ENCODE results near the gene PDGFA.

DNA sequence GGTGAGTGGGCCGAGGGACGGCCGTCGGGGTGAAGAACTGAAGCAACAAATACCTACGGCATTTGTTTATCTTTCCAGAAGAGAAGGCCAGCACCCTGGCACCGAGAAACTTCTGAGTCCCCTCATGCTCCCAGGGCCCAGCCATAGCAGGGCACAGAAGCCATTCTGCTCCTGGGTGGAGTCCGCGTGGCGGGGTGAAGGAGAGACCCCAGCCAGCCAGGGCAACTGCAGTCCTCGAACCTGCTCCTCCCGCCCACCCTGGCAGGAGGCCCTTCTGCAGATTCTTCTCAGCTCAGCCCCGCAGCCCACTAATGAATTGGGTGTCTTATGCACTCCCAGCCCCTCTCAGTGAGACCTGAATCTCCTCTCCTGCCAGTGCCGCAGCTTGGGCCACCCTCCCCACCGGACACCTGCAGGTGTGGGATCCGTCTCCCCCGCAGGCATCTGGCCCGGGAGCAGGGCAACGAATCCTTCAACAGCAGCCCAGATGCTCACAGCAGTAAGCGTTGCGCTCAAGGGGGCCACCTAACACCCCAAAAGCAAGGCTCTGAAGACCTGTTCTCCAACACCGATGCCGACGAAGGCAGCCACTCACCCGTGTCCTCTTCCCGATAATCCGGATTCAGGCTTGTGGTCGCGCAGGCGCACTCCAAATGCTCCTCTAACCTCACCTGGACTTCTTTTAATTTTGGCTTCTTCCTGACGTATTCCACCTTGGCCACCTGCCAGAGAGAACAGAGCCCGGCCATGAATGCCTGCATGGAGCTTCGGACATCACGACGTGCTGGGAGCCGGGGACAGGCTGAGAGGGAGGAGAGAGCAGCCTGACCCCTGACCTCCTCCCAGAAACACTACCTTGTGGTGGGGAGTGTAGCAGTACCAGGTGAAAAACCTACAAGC, 18.9 kb downstream of the PDGFA start:
- TF ChIP-seq, protein P1, sequence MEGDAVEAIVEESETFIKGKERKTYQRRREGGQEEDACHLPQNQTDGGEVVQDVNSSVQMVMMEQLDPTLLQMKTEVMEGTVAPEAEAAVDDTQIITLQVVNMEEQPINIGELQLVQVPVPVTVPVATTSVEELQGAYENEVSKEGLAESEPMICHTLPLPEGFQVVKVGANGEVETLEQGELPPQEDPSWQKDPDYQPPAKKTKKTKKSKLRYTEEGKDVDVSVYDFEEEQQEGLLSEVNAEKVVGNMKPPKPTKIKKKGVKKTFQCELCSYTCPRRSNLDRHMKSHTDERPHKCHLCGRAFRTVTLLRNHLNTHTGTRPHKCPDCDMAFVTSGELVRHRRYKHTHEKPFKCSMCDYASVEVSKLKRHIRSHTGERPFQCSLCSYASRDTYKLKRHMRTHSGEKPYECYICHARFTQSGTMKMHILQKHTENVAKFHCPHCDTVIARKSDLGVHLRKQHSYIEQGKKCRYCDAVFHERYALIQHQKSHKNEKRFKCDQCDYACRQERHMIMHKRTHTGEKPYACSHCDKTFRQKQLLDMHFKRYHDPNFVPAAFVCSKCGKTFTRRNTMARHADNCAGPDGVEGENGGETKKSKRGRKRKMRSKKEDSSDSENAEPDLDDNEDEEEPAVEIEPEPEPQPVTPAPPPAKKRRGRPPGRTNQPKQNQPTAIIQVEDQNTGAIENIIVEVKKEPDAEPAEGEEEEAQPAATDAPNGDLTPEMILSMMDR (IDR thresholded peaks at IDR 0.05): no peak
- no peak for TF ChIP-seq POLR2A (IDR thresholded peaks at IDR 0.05)
